CD4-positive, alpha-beta T cell treated with Interleukin-17A for 4 hours (primary cell): ENCODE data around the gene SELENOK.

Experiments used
- DNase-seq: peaks from one replicate; pipeline ENCODE4 v3.0.0-alpha.2; 2020; ENCODE audit warnings: mixed read lengths

Gene SELENOK

GRCh38 chr3:53881691-53882593 is 9.7 kb downstream of the SELENOK start, which contains the start of gene ACTR8:
ACTR8 (minus strand) TSS chr3:53882152; CDS start chr3:53882101, 51 bp downstream.
- peak; percentile 90 for DNase-seq

GRCh38 chr3:53880396-53881345 is 11.0 kb downstream of the SELENOK start:
- DNase-seq = no peak

- DNase-seq = no peak
Measured at GRCh38 chr3:53865732-53866499, 25.7 kb downstream of the SELENOK start.

GRCh38 chr3:53863145-53863544 is 28.5 kb downstream of the SELENOK start:
- no peak for DNase-seq

GRCh38 chr3:53862241-53862640 is 29.4 kb downstream of the SELENOK start:
- no peak for DNase-seq

DNA sequence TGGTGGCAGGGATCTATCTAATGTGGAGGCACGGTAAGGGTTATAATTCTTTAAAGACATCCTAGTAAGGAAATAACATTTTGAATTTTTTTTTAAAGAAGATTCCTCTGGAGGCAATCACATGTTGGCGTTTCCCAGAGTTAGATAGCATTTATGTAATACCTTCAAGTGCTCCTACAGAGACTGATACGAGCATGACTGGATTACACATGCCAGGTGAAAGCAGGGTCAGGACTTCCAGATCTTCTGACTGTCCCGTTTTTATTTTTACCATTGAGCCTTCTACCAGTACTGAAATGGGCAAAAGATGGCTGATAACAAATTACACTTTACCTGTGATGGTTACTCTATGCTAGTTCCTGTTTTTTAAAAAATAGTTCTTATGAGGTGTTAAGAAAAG is 31.5 kb downstream of the SELENOK start:
- no peak for DNase-seq

DNA sequence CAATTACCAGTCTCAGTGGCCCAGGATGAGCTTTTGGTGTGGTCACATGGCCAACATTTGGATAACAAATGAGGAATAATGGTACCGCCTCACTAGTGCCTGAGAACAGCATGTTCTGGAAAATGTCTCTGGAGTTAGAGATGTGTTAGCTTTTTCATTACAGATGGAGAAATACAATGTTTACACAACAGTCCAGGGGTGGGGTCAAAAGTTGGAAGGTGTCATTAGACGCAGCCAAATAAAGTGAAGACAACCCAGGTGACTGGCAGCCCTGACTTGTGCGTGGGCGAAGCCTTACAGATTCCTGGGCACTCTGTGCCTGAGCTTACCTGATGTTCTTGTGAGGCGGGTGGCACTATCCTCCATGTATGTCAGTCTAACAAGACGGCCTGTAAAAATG is 32.5 kb downstream of the SELENOK start:
- DNase-seq = no peak

DNA sequence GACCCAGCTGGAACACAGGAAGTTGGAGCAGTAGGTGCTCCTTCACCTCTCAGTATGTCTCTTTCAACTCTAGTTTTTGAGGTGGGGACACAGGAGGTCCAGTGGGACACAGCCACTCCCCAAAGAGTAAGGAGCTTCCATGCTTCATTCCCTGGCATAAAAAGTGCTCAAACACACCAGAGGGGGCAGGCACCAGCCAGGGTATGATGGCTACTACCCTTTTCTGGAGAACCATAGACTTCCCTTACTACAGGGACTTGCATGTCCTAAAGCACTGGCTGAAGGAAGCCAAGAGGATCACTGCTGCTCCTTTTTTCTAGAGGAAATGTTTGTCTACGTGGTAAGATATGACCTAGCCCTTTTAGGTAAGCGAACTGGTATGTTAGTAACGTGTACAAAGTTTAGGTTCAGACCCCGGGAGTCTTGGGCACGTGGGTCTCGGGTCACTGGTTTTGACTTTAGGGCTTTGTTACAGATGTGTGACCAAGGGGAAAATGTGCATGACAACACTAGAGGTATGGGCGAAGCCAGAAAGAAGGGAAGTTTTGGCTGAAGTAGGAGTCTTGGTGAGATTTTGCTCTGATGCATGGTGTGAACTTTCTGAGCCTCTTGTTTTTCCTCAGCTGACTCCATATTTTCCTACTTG is 33.4 kb downstream of the SELENOK start:
- no peak for DNase-seq

- DNase-seq = no peak
Measured at GRCh38 chr3:53856964-53857363, 34.7 kb downstream of the SELENOK start.

DNA sequence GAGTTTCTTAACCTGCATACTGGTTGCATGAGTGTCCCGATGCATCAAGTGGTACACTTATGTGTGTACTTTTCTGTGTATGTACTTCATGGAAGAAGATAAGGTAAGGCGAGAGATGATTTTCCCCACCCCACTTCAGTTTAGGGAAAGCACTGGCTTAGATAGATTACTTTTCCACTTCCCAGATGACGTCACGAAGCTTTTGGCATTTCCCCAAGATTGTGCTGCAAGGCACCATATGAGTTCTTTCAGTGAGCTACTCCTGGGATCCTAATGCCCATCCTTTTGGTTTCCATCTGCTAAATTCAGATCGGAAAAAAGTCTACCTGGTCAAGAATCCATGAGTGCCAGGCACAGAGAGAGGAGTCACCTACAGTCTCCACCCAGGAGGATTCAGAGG is 40.8 kb downstream of the SELENOK start:
- DNase-seq = no peak

DNA sequence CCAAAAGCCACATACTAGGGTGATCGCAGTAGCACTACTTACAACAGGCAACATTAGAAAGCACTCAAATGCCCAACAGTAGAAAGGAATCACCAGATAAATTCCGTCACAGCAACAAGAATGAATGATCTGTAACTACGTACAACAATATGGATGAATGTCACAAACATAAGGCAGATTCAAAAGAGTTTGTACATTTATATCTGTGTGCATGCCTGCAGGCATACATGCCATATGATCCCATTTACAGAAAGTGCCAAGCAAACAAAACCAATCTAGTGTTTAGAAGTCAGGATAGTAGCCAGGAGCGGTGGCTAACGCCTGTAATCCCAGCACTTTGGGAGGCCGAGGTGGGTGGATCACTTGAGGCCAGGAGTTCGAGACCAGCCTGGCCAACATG is 41.7 kb downstream of the SELENOK start:
- no peak for DNase-seq

DNA sequence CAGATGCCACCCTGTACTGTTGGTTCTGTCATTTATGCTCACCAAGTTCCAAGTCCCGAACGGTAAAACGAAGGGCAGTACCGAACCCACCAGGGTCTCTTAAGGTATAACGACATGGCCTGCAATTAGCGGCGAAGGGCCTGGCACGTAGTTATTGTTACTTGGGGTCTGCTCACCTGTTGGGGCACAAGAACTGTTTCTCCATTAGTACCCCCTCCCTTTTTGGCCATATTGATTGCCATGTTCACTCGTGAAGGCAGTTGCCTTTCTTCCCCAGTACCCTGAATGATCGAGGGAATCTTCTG is 44.9 kb downstream of the SELENOK start:
- DNase-seq = no peak

DNA sequence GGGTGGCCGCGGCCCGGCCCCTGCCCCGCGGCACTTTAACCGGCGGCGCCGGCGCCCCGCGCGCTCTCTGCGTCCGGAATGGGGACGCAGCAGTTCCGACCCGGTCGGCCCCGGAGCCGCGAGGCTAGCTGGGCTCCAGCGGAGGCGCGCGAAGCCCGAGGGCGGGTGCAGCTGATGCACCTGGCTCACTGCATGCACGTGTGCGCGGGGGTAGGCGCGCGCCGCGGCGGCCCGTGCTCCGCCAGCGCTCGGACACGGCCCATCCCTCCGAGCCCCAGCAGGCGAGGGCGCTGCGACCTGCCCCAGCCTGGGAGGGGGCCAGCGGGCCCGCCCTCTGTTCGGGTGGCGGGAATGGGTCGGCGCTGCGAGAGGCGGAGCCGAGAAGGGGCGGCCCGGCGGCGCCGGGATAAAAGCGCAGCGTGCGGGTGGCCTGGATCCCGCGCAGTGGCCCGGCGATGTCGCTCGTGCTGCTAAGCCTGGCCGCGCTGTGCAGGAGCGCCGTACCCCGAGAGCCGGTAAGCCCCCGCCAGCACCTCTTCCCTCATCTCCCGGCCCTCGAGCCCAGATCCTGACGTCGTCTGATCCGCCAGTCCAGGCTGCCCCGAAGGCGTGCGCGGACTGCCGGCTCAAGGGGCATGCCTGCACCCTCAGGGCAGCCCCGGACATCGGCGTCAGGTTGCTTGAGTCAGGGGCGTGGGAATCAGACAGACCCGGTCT is 45.4 kb downstream of the SELENOK start, which contains the start of the genes CHDH and IL17RB:
CHDH (minus strand) TSS at position 286 of the 717 bp plus-strand sequence. CDS start 22,411 bp downstream, outside the sequence.
IL17RB (plus strand) TSS at position 435 of the 717 bp plus-strand sequence; CDS start at position 456, 21 bp downstream.
- DNase-seq = no peak

- DNase-seq = no peak
Measured at GRCh38 chr3:53845881-53846133, 45.9 kb downstream of the SELENOK start.

DNA sequence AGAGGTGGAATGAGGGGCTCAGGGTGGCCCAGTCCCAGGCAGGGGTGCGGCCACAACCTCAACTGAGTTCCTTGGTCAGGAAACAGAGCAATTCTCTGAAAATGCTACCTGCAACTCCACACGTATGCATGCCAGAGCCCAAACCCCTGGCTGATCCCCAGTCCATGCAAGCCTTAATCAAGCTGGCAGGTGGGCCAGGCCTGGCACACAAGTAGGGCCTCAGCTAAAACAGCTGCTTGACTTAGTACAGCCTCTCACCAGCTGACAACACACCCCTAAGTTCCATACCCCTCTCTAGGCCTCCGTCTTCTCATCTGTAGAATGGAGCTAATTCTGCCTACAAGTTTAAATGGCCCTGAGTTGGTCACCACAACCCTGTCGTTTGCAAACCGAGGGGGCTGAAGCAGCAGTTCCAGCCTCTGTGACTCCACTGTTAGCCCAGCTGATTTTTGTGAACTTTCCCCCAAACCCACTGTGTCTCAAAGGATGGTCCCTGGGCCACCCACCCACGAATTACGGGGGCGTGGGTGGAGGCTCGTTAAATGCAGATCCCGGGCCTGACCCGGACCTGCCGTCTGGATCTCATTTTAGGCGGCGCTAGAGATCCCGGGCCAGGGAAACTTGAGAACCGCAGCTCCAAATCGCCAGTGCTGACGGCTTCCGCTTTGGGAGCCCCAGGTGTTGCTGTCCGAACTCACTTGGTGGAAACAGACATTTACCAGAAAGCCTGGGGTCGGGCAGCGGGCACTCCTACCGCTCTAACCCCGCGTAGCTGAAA is 46.4 kb downstream of the SELENOK start:
- no peak for DNase-seq

GRCh38 chr3:53844262-53845102 is 47.2 kb downstream of the SELENOK start:
- DNase-seq = no peak

GRCh38 chr3:53843195-53844177 is 48.2 kb downstream of the SELENOK start:
- DNase-seq = no peak

GRCh38 chr3:53842436-53843194 is 49.0 kb downstream of the SELENOK start:
- DNase-seq = no peak
